Esophagus squamous epithelium (tissue), 4 donors: Measurements from ENCODE around the gene CCR1.

ENCODE experiments used
- CTCF ChIP-seq, 6 experiments: fragments of 450-650 bp in 4 of 6; fragments of 200-600 bp in 2 of 6; sonication (generic) in 2 of 6; IDR thresholded peaks; one replicate each; pipeline ENCODE4 v1.5.1; 2016 to 2019; ENCODE audit warnings: antibody characterized with exemption in 6 of 6, mild to moderate bottlenecking in 4 of 6, moderate library complexity in 4 of 6
- POLR2A ChIP-seq, 4 donors: fragments of 450-650 bp; IDR thresholded peaks; one replicate each; pipeline ENCODE4 v1.6.1; 2017; ENCODE audit warnings: antibody characterized with exemption in 4 of 4, mild to moderate bottlenecking in 4 of 4, moderate library complexity in 3 of 4

GRCh38 chr3:46239301-46239938 lies 31.3 kb upstream of the CCR1 start:
- TF ChIP-seq CTCF (IDR thresholded peaks at IDR 0.05) (no peak), POLR2A (IDR thresholded peaks at IDR 0.05) (no peak)
